D721Med (cell line): Measurements from ENCODE around the gene RHOD.

Source experiments
- DNase-seq: peaks from one replicate; pipeline ENCODE4 v3.0.0; 2011; ENCODE audit warnings: low spot score; ENCODE audit not compliant: insufficient read length
- FAIRE-seq: peaks from 2 replicates; lab custom pipeline; 2011; peaks lifted over from hg19 to GRCh38; lab: Jason Lieb, UNC
- CTCF ChIP-seq: IDR thresholded peaks from 2 replicates; pipeline ENCODE4 v1.5.1; 2012; ENCODE audit warnings: mild to moderate bottlenecking, control low read depth; ENCODE audit not compliant: insufficient read depth; ENCODE audit errors: missing control alignments

Gene RHOD

GRCh38 chr11:67051945-67052488 lies 4.6 kb upstream of the RHOD start:
- no peak for DNase-seq
- no peak for TF ChIP-seq CTCF
- FAIRE-seq, result no peak

GRCh38 chr11:67052891-67053290 lies 3.8 kb upstream of the RHOD start:
- DNase-seq (no peak), FAIRE-seq (no peak)
- TF ChIP-seq CTCF, result no peak

GRCh38 chr11:67053896-67054329 lies 2.7 kb upstream of the RHOD start:
- FAIRE-seq (no peak), DNase-seq (peak; percentile 96)
- peak; percentile 61 for TF ChIP-seq CTCF

GRCh38 chr11:67054346-67054835 lies 2.3 kb upstream of the RHOD start:
- FAIRE-seq (no peak), DNase-seq (no peak)
- no peak for TF ChIP-seq CTCF

- no peak for FAIRE-seq
- TF ChIP-seq CTCF, result no peak
- DNase-seq, result peak; percentile 67
Measured at GRCh38 chr11:67054836-67055523, 1.7 kb upstream of the RHOD start.

- no peak for FAIRE-seq
- no peak for TF ChIP-seq CTCF
- no peak for DNase-seq
Measured at GRCh38 chr11:67055812-67056211, 835 bp upstream of the RHOD start.

GRCh38 chr11:67057205-67057672 lies 592 bp downstream of the RHOD start:
- DNase-seq, result no peak

More at GRCh38 chr11:67057205-67057672, 592 bp downstream of the RHOD start:
- FAIRE-seq, result no peak
- no peak for TF ChIP-seq CTCF
